ENCODE measurements around the gene EFS.

Gene EFS

DNA sequence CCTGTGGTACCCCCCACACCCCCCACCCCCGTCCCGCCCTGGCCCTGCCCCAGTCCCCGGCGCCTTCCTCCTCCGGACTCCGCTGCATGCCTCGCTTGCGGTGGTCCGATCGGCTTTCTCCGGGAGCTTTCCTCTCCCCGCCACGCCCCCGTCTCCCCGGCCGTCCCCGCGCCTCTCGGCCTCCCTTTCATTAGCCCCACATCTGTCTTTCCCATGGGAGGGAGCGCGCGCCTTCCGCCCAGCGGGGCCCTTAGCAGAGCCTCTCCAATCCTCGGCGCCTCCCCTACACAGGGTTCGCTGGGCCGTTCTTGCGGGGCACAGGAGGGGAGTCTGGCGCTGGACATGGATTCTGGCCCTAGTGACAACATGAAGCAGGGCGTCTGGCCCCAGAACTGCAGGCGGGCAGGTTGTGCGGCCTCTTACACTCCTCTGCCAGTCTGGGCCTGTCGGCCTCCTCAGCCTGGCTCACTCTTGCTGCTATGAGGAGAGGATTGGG is 1.5 kb upstream of the EFS start:
- H3K4me3 ChIP-seq (ENCODE audit: low read depth, low read length): peak overlapping the region; percentile 74
- no peak for DNase-seq (ENCODE audit: low read depth, low spot score)
- TF ChIP-seq, protein P1, sequence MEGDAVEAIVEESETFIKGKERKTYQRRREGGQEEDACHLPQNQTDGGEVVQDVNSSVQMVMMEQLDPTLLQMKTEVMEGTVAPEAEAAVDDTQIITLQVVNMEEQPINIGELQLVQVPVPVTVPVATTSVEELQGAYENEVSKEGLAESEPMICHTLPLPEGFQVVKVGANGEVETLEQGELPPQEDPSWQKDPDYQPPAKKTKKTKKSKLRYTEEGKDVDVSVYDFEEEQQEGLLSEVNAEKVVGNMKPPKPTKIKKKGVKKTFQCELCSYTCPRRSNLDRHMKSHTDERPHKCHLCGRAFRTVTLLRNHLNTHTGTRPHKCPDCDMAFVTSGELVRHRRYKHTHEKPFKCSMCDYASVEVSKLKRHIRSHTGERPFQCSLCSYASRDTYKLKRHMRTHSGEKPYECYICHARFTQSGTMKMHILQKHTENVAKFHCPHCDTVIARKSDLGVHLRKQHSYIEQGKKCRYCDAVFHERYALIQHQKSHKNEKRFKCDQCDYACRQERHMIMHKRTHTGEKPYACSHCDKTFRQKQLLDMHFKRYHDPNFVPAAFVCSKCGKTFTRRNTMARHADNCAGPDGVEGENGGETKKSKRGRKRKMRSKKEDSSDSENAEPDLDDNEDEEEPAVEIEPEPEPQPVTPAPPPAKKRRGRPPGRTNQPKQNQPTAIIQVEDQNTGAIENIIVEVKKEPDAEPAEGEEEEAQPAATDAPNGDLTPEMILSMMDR (IDR thresholded peaks at IDR 0.05; ENCODE audit: insufficient read depth, low read length, missing control alignments): no peak
- ChIA-PET CTCF (interaction anchor here (0.7 to 12.6 kb wide), 3 partner anchors 12 to 40 kb away, joined by 4 to 153 read pairs (median 7); partner anchors contain the start of gene CMTM5), POLR2A (interaction anchor here (0.7 to 2.2 kb wide), 5 partner anchors 8 to 45 kb away, joined by 3 to 11 read pairs (median 3); partner anchors contain the start of genes PABPN1 and SLC22A17)

DNA sequence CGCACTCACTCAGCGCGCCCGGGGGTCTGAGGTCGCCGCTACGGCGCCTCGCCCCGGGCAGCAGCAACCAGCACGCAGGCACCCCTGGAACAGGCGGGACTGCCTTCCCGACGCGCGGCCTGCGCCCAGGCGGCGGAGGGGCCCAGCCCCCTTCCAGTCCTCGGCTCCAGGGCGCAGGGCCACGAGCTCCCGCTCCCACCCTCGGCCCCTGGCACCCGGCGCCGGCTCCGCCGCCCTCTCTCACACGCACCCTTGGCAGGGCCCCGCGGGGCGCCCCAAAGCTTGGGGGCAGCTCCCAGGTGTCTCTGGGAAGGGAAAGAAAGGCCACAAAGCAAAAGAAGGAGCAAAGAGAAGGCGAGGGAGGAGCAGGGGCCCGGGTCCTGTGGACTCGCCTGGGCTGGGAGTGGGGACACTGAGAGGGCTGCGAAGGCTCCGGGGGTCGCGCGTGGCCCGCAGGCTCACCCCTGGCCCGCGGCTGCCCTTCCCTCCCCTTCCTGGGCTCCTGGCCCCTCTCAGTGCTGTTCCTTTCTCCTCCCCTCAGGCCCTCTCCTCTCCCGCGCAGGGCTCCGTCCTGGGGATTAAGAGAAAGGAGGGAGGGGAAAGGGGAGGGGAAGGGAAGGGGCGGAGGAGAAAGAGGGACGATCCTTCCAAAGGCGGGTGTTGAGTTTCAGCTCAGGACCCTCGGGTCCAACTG is 907 bp upstream of the EFS start:
- POLR2A ChIA-PET: interaction anchor here (0.7 to 2.2 kb wide), 5 partner anchors 8 to 45 kb away, joined by 3 to 11 read pairs (median 3); partner anchors contain the start of genes PABPN1 and SLC22A17
- DNase-seq (ENCODE audit: low read depth, low spot score): no peak

DNA sequence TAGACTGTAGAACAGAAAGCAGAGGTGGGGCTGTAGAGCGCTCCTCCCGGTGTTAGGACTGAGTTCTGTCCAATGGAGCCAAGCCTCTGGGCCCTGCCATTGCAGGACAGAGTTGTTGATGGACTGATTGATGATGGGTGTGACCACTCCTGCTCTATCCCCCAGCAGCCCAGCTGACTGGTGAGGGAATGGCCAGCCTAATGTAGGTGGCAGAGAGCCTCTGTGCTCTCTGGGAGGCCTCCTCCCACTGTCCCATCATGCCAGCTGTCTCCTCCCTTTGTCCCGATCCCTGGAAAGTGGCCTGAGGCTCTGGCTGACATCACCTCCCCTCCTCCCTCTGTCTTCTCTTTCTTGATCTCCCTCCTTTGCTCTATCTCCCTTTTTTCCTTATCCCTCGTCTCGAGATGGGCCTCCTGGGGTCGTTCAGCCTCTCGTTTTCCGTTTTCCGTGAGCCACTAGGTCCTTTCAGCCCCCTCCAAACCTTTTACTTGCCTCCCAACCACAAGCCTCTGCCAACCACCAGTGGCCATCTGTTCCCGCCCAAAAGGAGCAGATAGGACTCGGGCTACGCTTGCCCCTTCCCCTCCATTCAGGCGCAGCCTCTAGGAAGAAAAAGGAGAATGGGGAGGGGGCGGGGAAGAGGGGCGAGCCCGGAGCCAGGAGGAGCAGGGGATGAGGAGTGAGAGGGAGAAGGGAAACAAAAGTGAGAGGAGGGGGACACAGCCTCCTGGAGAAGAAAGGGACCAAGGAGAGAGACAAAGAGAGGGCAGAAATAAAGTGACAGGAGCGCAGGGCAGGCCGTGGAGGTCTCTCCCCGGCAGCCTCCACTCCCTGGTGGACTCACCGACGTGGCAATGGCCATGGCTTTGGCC is 572 bp downstream of the EFS start:
- H3K4me3 ChIP-seq (ENCODE audit: low read depth, low read length): peak overlapping the region; percentile 74
- ChIA-PET CTCF (interaction anchor here (1.1 to 12.6 kb wide), 5 partner anchors 16 to 196 kb away, joined by 3 to 153 read pairs (median 4); partner anchors contain the start of gene CMTM5), POLR2A (interaction anchor here (0.9 to 1.5 kb wide), 2 partner anchors 11 to 43 kb away, joined by 4 read pairs; partner anchors contain the start of gene PABPN1)
- TF ChIP-seq, protein P1 (IDR thresholded peaks at IDR 0.05; ENCODE audit: insufficient read depth, low read length, missing control alignments): no peak
- no peak for DNase-seq (ENCODE audit: low read depth, low spot score)

More for the DNA sequence above, 907 bp upstream of the EFS start:
- H3K4me3 ChIP-seq (ENCODE audit: low read depth, low read length): peak overlapping the region; percentile 74
- TF ChIP-seq, protein P1 (IDR thresholded peaks at IDR 0.05; ENCODE audit: insufficient read depth, low read length, missing control alignments): no peak
- CTCF ChIA-PET: interaction anchor here (0.7 to 12.6 kb wide), 3 partner anchors 12 to 39 kb away, joined by 4 to 153 read pairs (median 7); partner anchors contain the start of gene CMTM5

DNA sequence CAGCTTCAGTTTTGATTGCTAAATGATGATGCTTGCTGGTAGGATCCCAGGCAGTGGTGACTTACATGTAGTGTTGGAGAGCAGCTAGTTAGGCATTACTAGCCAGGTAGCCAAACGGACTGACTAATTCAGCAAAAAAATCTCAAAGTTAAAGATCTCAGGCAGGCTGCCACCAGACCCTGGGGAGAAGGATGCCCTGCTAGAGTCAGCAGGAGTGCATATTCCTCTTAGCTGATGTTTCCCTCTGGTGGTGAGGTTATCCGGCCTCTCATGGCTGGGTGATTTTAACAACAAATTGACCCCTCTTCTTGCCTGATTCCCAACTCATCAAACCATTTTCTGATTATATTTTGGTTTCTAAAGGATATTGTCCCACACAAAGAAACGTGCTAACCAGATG is 2.8 kb downstream of the EFS start:
- TF ChIP-seq, protein P1 (IDR thresholded peaks at IDR 0.05; ENCODE audit: insufficient read depth, low read length, missing control alignments): peak; percentile 40
- H3K4me3 ChIP-seq (ENCODE audit: low read depth, low read length): no peak overlapping the region
- no peak for DNase-seq (ENCODE audit: low read depth, low spot score)
- ChIA-PET POLR2A (interaction anchor here (1.6 kb wide), 1 partner anchor 10 kb away, joined by 15 read pairs; the partner anchor contains the start of gene SLC22A17), CTCF (interaction anchor here (0.8 to 12.6 kb wide), 10 partner anchors 9 to 106 kb away, joined by 3 to 153 read pairs (median 6); partner anchors contain the start of genes CMTM5, PPP1R3E and SLC22A17)

DNA sequence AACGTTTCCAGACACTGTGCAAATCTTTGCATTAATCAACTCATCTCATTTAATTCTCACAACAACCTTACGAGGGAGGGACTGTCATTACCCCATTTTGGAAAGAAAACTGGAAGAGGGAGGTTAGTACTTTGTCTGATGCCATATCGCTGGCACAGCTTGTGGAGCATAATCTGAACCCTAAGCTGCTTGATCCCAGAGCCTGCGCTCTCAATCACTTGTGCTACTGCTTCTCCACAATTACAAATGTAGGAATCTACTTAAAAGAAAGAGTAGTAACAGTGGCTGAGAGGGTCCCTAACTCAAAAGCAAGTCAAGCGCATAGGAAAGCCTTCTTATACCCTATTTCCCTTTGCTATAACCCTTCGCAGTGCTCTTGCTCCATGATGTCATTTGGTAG is 3.2 kb downstream of the EFS start:
- CTCF ChIA-PET: interaction anchor here (0.8 to 12.6 kb wide), 11 partner anchors 9 to 107 kb away, joined by 3 to 153 read pairs (median 5); partner anchors contain the start of genes CMTM5, PPP1R3E and SLC22A17
- DNase-seq (ENCODE audit: low read depth, low spot score): no peak
- POLR2A ChIA-PET: interaction anchor here (1.6 kb wide), 1 partner anchor 9 kb away, joined by 15 read pairs; the partner anchor contains the start of gene SLC22A17
- TF ChIP-seq, protein P1 (IDR thresholded peaks at IDR 0.05; ENCODE audit: insufficient read depth, low read length, missing control alignments): no peak
- no peak overlapping the region for H3K4me3 ChIP-seq (ENCODE audit: low read depth, low read length)

Data from AG04449 (cell line).